ENCODE results near the gene SIDT1.

Gene SIDT1

GRCh38 chr3:113557374-113557773, 25.0 kb downstream of the SIDT1 start:
- Histone ChIP-seq H3K27me3 (ENCODE audit: insufficient read depth, low read depth, severe bottlenecking) (no peaks in the 10 kb centered on the region), H3K9me3 (ENCODE audit: severe bottlenecking) (no peaks in the 10 kb centered on the region), H3K36me3 (no peaks in the 10 kb centered on the region), H3K4me3 (ENCODE audit: low read depth, low read length) (no peak overlapping the region), H3K27ac (no peak overlapping the region)
- DNase-seq = no peak
- TF ChIP-seq CTCF (IDR thresholded peaks at IDR 0.05; ENCODE audit: low read depth, low read length) = no peak

- no peak overlapping the region for H3K27ac ChIP-seq
- no peak overlapping the region for H3K4me3 ChIP-seq (ENCODE audit: low read depth, low read length)
- no peaks in the 10 kb centered on the region for H3K9me3 ChIP-seq (ENCODE audit: severe bottlenecking)
- H3K36me3 ChIP-seq = no peaks in the 10 kb centered on the region
- TF ChIP-seq CTCF (IDR thresholded peaks at IDR 0.05; ENCODE audit: low read depth, low read length) = no peak
- H3K27me3 ChIP-seq (ENCODE audit: insufficient read depth, low read depth, severe bottlenecking) = no peaks in the 10 kb centered on the region
- no peak for DNase-seq
Observed at GRCh38 chr3:113559009-113559408, 26.7 kb downstream of the SIDT1 start.

GRCh38 chr3:113560271-113560670, 27.9 kb downstream of the SIDT1 start:
- Histone ChIP-seq H3K36me3 (no peaks in the 10 kb centered on the region), H3K9me3 (ENCODE audit: severe bottlenecking) (no peaks in the 10 kb centered on the region), H3K27ac (no peak overlapping the region), H3K4me3 (ENCODE audit: low read depth, low read length) (no peak overlapping the region), H3K27me3 (ENCODE audit: insufficient read depth, low read depth, severe bottlenecking) (no peaks in the 10 kb centered on the region)
- TF ChIP-seq CTCF (IDR thresholded peaks at IDR 0.05; ENCODE audit: low read depth, low read length) = no peak
- no peak for DNase-seq

GRCh38 chr3:113560831-113561623, 28.7 kb downstream of the SIDT1 start:
- no peaks in the 10 kb centered on the region for H3K36me3 ChIP-seq
- H3K27ac ChIP-seq = no peak overlapping the region
- H3K4me3 ChIP-seq (ENCODE audit: low read depth, low read length) = no peak overlapping the region
- H3K27me3 ChIP-seq (ENCODE audit: insufficient read depth, low read depth, severe bottlenecking) = no peaks in the 10 kb centered on the region
- H3K9me3 ChIP-seq (ENCODE audit: severe bottlenecking) = no peaks in the 10 kb centered on the region
- DNase-seq = no peak
- TF ChIP-seq CTCF (IDR thresholded peaks at IDR 0.05; ENCODE audit: low read depth, low read length) = no peak

- Histone ChIP-seq H3K27me3 (ENCODE audit: insufficient read depth, low read depth, severe bottlenecking) (no peaks in the 10 kb centered on the region), H3K36me3 (no peaks in the 10 kb centered on the region), H3K27ac (no peak overlapping the region), H3K4me3 (ENCODE audit: low read depth, low read length) (no peak overlapping the region), H3K9me3 (ENCODE audit: severe bottlenecking) (no peaks in the 10 kb centered on the region)
- no peak for TF ChIP-seq CTCF (IDR thresholded peaks at IDR 0.05; ENCODE audit: low read depth, low read length)
- no peak for DNase-seq
Observed at GRCh38 chr3:113565555-113565954, 33.2 kb downstream of the SIDT1 start.

- TF ChIP-seq CTCF (IDR thresholded peaks at IDR 0.05; ENCODE audit: low read depth, low read length) = no peak
- no peaks in the 10 kb centered on the region for H3K9me3 ChIP-seq (ENCODE audit: severe bottlenecking)
- no peaks in the 10 kb centered on the region for H3K36me3 ChIP-seq
- H3K4me3 ChIP-seq (ENCODE audit: low read depth, low read length) = no peak overlapping the region
- H3K27ac ChIP-seq = no peak overlapping the region
- DNase-seq = no peak
- H3K27me3 ChIP-seq (ENCODE audit: insufficient read depth, low read depth, severe bottlenecking) = no peaks in the 10 kb centered on the region
Observed at GRCh38 chr3:113570158-113570557, 37.8 kb downstream of the SIDT1 start.

Data from WERI-Rb-1 (cell line).